Spinal cord (tissue), 10 donors: Measurements from ENCODE around the gene PARL. TPM values are rescaled to one million over a fixed set of nuclear protein-coding genes. Genes with fewer than 3 reads are reported as not detected.

Experiments
- DNase-seq, 6 donors: peaks; one replicate each; pipeline versions ENCODE4 v3.0.0 to v3.0.0-alpha.2; 2013 to 2015; ENCODE audit warnings: low spot score in 6 of 6, low read depth in 4 of 6
- H3K27ac ChIP-seq: one replicate; pipeline ENCODE4 v1.5.1; 2013; ENCODE audit warnings: low read depth, low read length, control low read depth
- H3K27me3 ChIP-seq: one replicate; pipeline ENCODE4 v1.6.1; 2013; ENCODE audit warnings: low read length; ENCODE audit not compliant: control insufficient read depth, insufficient read depth
- H3K36me3 ChIP-seq: one replicate; pipeline ENCODE4 v1.6.1; 2013; ENCODE audit warnings: low read length; ENCODE audit not compliant: control insufficient read depth, insufficient read depth
- H3K4me1 ChIP-seq: one replicate; pipeline ENCODE4 v1.6.1; 2013; ENCODE audit warnings: low read length; ENCODE audit not compliant: control insufficient read depth, insufficient read depth
- H3K4me3 ChIP-seq: one replicate; pipeline ENCODE4 v1.5.1; 2013; ENCODE audit warnings: low read depth, low read length, control low read depth
- H3K9me3 ChIP-seq: one replicate; pipeline ENCODE4 v1.6.1; 2013; ENCODE audit warnings: low read length; ENCODE audit not compliant: control insufficient read depth, insufficient read depth
- WGBS: methylation state at CpG from one replicate; pipeline ENCODE4 v1.1.5; 2013; ENCODE audit warnings: missing lambda C conversion rate; ENCODE audit not compliant: insufficient coverage; 5-methylcytosine and 5-hydroxymethylcytosine counted together
- polyA plus RNA-seq, 2 donors: library from polyadenylated mRNA; unstranded; fragments of 120-200 nt; gene quantifications; one replicate each; pipeline ENCODE4 v1.2.1, GENCODE V29; 2013; ENCODE audit not compliant: insufficient read length in 2 of 2
- total RNA-seq, 2 donors: library from RNA; depleted of rRNA in 1 of 2; stranded (reverse); fragments of 120-200 nt in 1 of 2; fragments of >200 nt in 1 of 2; gene quantifications; one replicate each; pipeline versions ENCODE4 v1.2.3 to v1.2.4, GENCODE V29; 2013 to 2014
- donor health status: healthy.

Gene PARL
- total and polyA plus RNA-seq, 4 donors = 22.6 to 46.6 (median 41.9) TPM

DNA sequence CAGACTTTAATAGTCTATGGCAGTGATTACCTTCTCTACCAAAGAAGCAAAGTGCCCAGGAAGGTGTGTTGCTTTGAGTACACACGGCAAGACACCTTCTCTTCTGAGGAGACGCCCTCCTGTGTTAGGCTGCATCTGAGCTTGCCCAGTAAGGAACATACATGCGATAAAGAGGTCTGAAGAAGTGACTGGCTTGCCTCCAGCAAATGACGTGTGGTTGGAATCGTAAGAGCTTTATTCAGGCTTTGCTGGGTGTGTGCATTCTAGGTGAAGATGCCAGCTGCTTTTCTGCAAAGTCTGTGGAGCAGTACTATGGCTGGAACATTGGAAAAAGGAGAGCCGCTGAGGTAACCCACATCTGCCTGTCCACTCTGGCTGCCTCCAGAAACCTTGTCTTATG is 81.7 kb downstream of the PARL start:
- Histone ChIP-seq H3K36me3 (peaks cover 60% of the 10 kb centered on the region), H3K27me3 (no peaks in the 10 kb centered on the region), H3K4me1 (no peaks in the 10 kb centered on the region), H3K27ac (no peak overlapping the region), H3K4me3 (no peak overlapping the region), H3K9me3 (no peaks in the 10 kb centered on the region)
- peak in 2 of 6 donors; percentile 27 to 30 for DNase-seq
- 67% methylated on average over 6 of the region's 6 CpGs for WGBS

DNA sequence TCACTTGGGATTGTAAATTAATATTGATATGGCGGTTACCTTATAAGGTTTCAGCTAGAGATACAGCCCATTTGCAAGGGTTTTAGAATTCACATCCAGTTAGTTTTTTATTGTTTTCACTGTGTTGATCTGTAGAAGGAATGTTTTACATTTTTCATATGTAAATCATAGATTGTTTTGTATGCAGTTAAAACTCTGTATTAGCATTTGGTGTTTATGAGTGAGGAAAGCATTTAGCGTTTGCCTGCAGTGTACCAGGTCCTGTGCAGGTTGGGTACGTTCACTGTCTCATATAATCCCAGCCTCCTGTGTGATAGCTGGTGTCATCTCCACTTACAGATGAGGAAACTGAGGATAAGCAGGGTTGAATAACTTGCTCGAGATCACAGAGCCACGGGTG is 83.1 kb downstream of the PARL start:
- no peak for DNase-seq
- peaks cover 60% of the 10 kb centered on the region for H3K36me3 ChIP-seq
- WGBS = 84% methylated on average over 4 of the region's 5 CpGs
- no peak overlapping the region for H3K4me3 ChIP-seq
- H3K4me1 ChIP-seq = no peaks in the 10 kb centered on the region
- no peaks in the 10 kb centered on the region for H3K9me3 ChIP-seq
- no peaks in the 10 kb centered on the region for H3K27me3 ChIP-seq
- H3K27ac ChIP-seq = no peak overlapping the region

DNA sequence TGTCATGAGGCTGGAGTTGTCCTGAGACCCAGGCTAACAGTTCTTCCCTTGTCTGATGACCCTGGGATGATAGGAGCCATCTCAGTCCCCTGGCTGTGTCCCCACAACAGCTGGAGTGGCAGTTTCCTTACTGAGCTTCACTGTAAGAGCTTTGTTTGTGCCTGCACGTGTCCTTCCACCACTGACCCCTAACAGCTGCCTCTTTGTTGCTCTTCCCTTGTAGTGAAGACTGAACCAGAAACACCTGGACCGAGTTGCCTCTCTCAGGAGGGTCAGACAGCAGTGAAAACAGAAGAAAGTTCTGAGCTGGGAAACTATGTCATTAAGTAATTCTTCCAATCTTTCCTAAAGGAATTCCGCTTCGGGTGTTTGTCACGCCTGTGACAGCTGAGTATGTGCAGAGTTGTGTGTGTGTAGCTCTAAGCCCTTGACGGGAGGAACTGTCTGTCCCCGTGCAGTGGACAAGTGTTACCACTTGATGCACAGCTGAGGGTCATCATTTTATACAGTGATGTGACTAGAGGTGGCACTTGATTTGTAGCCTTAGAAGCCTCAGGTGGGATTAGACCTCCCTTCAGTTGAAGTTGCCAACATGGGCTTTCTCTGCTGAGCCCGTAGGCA is 84.3 kb downstream of the PARL start:
- H3K4me3 ChIP-seq = no peak overlapping the region
- no peaks in the 10 kb centered on the region for H3K9me3 ChIP-seq
- WGBS = 74% methylated on average over 4 of the region's 8 CpGs
- peaks cover 56% of the 10 kb centered on the region for H3K36me3 ChIP-seq
- peak in 3 of 6 donors; percentile 12 to 73 (median 41) for DNase-seq
- H3K27me3 ChIP-seq = no peaks in the 10 kb centered on the region
- no peak overlapping the region for H3K27ac ChIP-seq
- no peaks in the 10 kb centered on the region for H3K4me1 ChIP-seq

DNA sequence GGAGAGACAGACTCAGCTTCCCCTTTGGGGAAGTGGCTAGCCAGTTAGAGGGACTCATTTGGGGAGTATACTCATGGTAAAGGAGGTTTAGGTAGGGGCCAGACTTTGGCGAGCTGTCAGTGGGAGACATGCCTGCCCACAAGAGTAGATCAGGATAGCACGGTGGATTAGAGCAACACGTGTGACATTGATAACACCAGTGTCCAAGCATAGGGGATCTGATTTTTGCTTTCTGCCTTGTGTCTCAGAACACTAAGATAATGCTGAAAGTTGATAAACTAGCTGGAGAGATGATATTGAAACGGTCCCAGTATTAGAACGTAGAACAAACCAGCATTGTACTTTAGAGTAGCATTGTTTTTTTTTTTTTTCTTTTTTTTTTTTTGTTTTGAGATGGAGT is 85.2 kb downstream of the PARL start:
- Histone ChIP-seq H3K9me3 (no peaks in the 10 kb centered on the region), H3K27me3 (no peaks in the 10 kb centered on the region), H3K36me3 (peaks cover 47% of the 10 kb centered on the region), H3K27ac (no peak overlapping the region), H3K4me1 (no peaks in the 10 kb centered on the region), H3K4me3 (no peak overlapping the region)
- no peak for DNase-seq
- 86% methylated on average over 4 of the region's 5 CpGs for WGBS

DNA sequence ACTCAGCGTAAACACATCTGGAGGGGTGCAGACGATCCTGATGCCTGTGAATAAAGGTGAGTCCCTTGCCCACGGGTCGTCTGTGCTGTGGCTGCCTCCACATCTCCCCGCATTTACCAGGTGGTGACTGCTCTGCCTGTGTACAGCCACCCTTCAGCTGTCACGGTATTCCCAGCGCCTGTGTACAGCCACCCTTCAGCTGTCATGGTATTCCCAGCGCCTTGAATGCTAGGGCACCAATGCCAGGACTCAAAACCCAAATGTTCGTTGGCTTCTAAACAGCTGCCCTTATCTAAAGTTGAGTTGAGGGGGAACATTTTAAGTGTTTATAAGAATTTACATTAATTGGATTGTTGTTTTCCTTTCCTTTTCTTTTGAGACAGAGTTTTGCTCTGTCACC is 86.7 kb downstream of the PARL start:
- H3K4me3 ChIP-seq = no peak overlapping the region
- H3K27me3 ChIP-seq = no peaks in the 10 kb centered on the region
- H3K36me3 ChIP-seq = peaks cover 37% of the 10 kb centered on the region
- no peak for DNase-seq
- no peak overlapping the region for H3K27ac ChIP-seq
- H3K9me3 ChIP-seq = no peaks in the 10 kb centered on the region
- H3K4me1 ChIP-seq = no peaks in the 10 kb centered on the region
- WGBS = 96% methylated on average over 9 of the region's 9 CpGs

DNA sequence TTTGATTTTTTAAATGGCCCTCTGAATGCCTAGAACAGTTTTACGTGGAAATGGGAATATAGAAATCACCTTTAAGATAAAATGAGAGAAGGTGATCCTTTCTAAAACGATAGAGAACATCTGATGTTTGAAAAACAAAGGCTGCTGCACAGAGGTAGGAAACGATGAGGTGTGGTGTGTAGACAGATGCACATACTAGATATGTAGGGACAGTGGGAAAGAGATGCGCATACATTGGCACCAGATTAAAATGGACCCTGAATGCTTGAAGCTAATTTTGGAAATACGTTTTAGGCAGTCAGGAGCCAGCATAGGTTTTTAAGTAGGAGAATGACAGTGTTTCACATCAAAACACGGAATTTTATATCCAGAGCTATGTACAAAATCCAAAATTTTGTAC is 88.3 kb downstream of the PARL start:
- Histone ChIP-seq H3K27me3 (no peaks in the 10 kb centered on the region), H3K27ac (no peak overlapping the region), H3K36me3 (peaks cover 35% of the 10 kb centered on the region), H3K9me3 (no peaks in the 10 kb centered on the region), H3K4me1 (no peaks in the 10 kb centered on the region), H3K4me3 (no peak overlapping the region)
- no peak for DNase-seq
- 98% methylated on average over 4 of the region's 6 CpGs for WGBS

DNA sequence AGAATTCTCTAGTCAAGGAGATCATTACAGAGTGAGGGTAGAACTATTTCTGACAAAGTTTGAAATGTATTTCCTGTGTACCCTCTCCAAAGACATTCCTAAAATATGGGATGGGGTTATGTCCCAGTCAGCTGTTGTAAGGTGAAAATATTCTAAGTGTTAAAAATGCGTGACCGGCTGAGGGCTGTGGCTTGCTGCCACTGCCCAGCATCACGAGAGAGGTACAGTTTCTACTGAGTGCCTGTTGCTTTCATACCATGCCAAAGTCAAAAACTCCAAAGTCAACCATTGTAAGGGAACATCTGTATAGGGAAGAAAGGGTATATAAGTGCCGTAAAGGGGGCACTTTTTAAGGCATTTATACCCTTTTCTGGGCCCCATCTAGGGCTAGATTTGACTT is 90.2 kb downstream of the PARL start:
- DNase-seq = no peak
- peaks cover 43% of the 10 kb centered on the region for H3K36me3 ChIP-seq
- H3K4me1 ChIP-seq = no peaks in the 10 kb centered on the region
- no peaks in the 10 kb centered on the region for H3K9me3 ChIP-seq
- no peaks in the 10 kb centered on the region for H3K27me3 ChIP-seq
- H3K4me3 ChIP-seq = no peak overlapping the region
- no peak overlapping the region for H3K27ac ChIP-seq
- no CpG with 5 or more reads among the region's 4 CpGs for WGBS

DNA sequence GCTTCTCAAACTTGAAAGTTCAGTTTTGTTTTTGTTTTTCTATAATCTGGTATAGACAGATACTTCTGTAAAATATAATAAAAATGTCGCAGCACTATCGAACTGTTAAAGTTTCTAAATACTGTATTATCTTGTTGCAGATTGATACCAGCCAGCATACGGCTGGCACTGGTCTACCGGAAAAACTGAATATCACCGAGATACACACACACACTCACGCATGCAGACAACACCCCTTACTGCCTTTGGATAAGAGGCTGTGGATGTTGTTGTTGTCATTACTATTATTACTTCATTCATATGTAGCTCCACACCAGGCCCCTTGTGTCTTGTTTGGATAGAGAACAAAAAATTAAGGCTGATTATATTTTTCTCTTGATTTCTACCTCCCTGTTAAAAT is 91.7 kb downstream of the PARL start:
- no peak overlapping the region for H3K27ac ChIP-seq
- no peaks in the 10 kb centered on the region for H3K27me3 ChIP-seq
- H3K4me1 ChIP-seq = no peaks in the 10 kb centered on the region
- DNase-seq = no peak
- H3K36me3 ChIP-seq = peaks cover 31% of the 10 kb centered on the region
- H3K4me3 ChIP-seq = no peak overlapping the region
- H3K9me3 ChIP-seq = no peaks in the 10 kb centered on the region
- no CpG with 5 or more reads among the region's 6 CpGs for WGBS

DNA sequence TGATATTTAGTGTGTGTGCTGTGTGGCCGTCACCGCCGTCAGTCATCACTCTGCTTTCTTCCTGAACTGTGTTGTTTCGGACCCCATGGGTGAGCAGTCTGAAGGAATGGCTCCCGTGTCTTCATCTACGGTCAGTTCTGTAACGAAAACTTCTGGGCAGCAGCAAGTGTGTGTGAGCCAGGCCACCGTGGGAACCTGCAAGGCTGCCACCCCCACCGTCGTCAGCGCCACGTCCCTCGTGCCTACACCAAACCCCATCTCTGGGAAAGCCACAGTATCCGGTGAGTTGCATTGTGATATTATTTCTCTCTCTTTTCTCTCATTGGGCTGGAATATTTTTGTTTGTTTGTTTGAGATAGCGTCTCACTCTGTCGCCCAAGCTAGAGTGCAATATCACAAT is 94.0 kb downstream of the PARL start:
- H3K4me3 ChIP-seq = no peak overlapping the region
- H3K27ac ChIP-seq = no peak overlapping the region
- no peak for DNase-seq
- H3K36me3 ChIP-seq = peaks cover 33% of the 10 kb centered on the region
- H3K4me1 ChIP-seq = no peaks in the 10 kb centered on the region
- H3K27me3 ChIP-seq = no peaks in the 10 kb centered on the region
- 93% methylated on average over 8 of the region's 16 CpGs for WGBS
- H3K9me3 ChIP-seq = no peaks in the 10 kb centered on the region

DNA sequence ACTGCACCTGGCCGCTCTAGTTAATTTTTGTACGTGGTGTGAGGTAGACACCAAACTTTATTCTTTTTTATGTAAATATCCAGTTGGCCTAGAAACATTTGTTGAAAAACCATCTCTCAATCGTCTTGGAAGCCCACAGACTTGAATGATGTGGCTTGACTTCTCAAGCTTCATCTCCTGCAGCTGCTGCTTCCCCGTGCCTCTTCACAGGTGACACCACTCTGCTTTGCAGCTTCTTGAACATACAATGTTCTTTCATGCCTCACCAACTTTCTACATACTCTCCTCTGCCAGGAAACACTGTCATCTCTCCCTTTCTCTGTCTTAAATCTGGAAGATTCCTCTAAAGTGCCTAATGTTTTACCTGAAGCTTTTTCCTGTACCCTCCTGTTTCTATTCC is 94.9 kb downstream of the PARL start:
- 72% methylated on average over 2 of the region's 4 CpGs for WGBS
- no peak for DNase-seq
- H3K27ac ChIP-seq = no peak overlapping the region

More for the DNA sequence above, 94.9 kb downstream of the PARL start:
- H3K4me1 ChIP-seq = no peaks in the 10 kb centered on the region
- H3K27me3 ChIP-seq = no peaks in the 10 kb centered on the region
- no peak overlapping the region for H3K4me3 ChIP-seq
- H3K36me3 ChIP-seq = peaks cover 36% of the 10 kb centered on the region
- H3K9me3 ChIP-seq = no peaks in the 10 kb centered on the region
